GM10248 (cell line): ENCODE results near the gene ALG3.

ENCODE experiments used
- CTCF ChIA-PET: fragments of 300-600 bp; sonication (Branson Sonifier 250); formaldehyde crosslinking; extraction: SDS; loops from one replicate; lab custom pipeline; 2021; ENCODE audit warnings: antibody characterized with exemption; lab: Yijun Ruan, JAX
- POLR2A ChIA-PET: fragments of 350-650 bp; sonication (Branson Sonifier 250); formaldehyde crosslinking; extraction: SDS; loops from one replicate; lab custom pipeline; 2020; ENCODE audit warnings: antibody characterized with exemption; lab: Yijun Ruan, JAX
- DNase-seq: peaks from one replicate; pipeline ENCODE4 v3.0.0; 2012; ENCODE audit errors: extremely low spot score
- TF ChIP-seq, protein P1 (sequence below): IDR thresholded peaks from 2 replicates; pipeline ENCODE4 v1.5.1; 2012; ENCODE audit warnings: mild to moderate bottlenecking, low read depth; ENCODE audit errors: extremely low read depth, missing control alignments, control extremely low read depth

ALG3 gene

DNA sequence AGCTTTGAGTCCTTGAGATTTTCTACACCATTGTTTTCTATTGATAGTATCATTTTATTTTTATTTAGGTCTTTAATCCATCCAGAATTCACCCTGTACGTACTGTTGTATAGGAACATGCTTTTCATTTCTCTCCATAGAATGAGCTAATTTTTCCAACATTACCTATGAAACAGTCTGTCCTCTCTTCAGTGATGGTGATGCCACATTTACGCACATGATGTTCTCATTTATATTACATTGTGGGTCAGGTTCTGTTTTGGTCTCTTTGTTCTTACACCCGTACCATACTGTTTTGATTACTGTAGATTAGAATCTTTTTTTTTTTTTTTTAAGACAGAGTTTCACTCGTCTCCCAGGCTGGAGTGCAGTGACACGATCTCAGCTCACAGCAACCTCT, 37.0 kb downstream of the ALG3 start:
- no peak for DNase-seq
- CTCF ChIA-PET = interaction anchor here (1.8 to 17.3 kb wide), 2 partner anchors 15 to 30 kb away, joined by 4 to 160 read pairs; partner anchors contain the start of gene VWA5B2
- TF ChIP-seq, protein P1, sequence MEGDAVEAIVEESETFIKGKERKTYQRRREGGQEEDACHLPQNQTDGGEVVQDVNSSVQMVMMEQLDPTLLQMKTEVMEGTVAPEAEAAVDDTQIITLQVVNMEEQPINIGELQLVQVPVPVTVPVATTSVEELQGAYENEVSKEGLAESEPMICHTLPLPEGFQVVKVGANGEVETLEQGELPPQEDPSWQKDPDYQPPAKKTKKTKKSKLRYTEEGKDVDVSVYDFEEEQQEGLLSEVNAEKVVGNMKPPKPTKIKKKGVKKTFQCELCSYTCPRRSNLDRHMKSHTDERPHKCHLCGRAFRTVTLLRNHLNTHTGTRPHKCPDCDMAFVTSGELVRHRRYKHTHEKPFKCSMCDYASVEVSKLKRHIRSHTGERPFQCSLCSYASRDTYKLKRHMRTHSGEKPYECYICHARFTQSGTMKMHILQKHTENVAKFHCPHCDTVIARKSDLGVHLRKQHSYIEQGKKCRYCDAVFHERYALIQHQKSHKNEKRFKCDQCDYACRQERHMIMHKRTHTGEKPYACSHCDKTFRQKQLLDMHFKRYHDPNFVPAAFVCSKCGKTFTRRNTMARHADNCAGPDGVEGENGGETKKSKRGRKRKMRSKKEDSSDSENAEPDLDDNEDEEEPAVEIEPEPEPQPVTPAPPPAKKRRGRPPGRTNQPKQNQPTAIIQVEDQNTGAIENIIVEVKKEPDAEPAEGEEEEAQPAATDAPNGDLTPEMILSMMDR = no peak
- POLR2A ChIA-PET = no interaction called here

DNA sequence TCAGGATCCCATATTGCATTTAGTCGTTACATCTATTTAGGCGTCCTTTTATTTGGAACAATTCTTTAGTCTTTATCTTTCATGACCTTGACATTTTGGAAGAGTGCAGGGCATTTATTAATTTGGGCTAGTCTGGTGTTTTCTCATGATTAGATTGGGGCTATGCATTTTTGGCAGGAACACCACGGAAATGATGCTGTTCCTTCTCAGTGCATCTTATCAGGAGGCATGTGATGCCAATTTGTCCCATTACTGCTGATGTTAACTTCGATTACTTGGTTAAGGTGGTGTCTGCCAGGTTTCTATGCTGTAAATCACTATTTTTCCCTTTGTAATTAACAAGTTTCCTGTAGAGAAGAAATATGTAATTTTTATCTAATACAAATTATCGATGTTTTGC, 37.5 kb downstream of the ALG3 start:
- CTCF ChIA-PET = interaction anchor here (1.5 to 17.3 kb wide), 3 partner anchors 16 to 39 kb away, joined by 3 to 160 read pairs (median 4); partner anchors contain the start of genes EEF1AKMT4 and VWA5B2

DNA sequence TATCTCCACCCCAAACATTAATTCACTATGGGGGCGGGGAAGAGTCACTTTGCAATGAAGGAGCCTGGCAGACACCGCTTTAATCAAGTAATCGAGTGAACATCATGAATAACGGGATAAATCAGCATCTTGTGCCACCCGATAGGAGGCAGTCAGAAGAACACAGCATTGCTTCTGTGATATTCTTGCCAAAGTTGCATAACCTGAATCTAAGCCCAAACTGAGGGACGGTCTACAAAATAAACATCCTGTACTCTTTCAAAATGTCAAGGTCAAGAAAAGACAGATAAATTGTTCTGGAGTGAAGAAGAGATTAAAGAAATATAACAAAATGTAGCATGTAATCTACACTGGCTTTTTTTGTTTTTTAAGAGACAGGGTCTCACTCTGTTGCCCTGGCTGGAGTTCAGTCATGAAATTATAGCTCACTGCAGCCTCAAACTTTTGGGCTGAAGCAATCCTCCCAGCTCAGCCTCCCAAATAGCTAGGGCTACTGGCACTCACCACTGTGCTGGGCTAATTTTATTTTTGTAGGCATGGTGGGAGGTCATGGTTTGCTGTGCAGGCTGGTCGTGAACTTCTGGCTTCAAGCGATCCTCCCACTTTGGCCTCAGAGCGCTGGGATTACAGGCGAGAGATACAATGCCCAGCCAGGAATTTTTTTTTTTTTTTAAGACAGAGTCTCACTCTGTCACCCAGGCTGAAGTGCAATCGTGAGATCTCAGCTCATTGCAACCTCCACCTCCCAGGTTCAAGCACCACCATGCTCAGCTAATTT, 39.4 kb downstream of the ALG3 start:
- ChIA-PET POLR2A (no interaction called here), CTCF (interaction anchor here (17.3 kb wide), 1 partner anchor 18 kb away, joined by 160 read pairs; the partner anchor contains the start of gene VWA5B2)
- TF ChIP-seq, protein P1 = no peak
- DNase-seq = no peak

More for the DNA sequence above, 37.5 kb downstream of the ALG3 start:
- TF ChIP-seq, protein P1 = no peak
- no peak for DNase-seq
- POLR2A ChIA-PET = no interaction called here

DNA sequence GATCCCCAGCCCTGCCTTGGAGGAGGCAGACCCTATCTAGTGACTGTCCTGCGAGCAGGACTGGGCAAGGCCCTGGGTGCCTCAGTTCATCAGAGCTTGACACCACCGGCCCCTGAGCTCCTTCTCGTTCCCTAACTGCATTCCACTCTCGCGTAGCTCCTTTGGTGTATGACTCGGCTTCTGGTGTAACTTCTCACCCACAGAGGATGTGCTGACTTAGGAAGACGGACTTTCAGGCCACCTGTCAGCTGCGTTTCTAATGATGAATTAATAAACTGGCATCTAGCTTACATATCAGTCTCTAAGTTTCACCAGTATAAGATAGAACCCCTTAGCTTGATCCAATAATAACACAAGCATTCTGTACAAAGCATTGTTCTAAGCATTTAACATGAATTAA, 45.2 kb downstream of the ALG3 start:
- TF ChIP-seq, protein P1 = no peak
- no peak for DNase-seq
- POLR2A ChIA-PET = no interaction called here
- CTCF ChIA-PET = interaction anchor here (0.9 to 17.3 kb wide), 2 partner anchors 23 to 46 kb away, joined by 3 to 160 read pairs; partner anchors contain the start of genes EEF1AKMT4 and VWA5B2

DNA sequence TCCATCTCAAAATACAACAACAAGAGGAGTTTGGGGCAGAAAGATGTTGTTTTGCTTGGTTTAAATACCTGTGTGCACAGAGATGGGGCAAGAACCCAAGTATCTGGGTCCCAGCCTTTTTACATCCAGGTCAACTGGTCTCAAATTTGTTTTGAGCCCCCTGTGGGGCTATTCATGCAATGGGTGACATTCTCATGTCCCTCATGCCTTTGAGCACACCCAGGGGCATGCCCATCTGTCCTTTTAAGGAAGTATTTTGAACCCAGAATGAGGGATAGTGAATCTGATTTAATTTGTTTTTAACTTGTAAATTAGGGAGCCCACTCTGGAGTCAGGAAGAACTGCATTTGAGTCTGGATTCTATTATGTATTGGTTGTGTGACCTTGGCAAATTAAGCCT, 47.9 kb downstream of the ALG3 start:
- TF ChIP-seq, protein P1 = no peak
- DNase-seq = no peak
- CTCF ChIA-PET = interaction anchor here (4.4 kb wide), 1 partner anchor 27 kb away, joined by 17 read pairs; no protein-coding TSS in a partner anchor
- POLR2A ChIA-PET = no interaction called here

DNA sequence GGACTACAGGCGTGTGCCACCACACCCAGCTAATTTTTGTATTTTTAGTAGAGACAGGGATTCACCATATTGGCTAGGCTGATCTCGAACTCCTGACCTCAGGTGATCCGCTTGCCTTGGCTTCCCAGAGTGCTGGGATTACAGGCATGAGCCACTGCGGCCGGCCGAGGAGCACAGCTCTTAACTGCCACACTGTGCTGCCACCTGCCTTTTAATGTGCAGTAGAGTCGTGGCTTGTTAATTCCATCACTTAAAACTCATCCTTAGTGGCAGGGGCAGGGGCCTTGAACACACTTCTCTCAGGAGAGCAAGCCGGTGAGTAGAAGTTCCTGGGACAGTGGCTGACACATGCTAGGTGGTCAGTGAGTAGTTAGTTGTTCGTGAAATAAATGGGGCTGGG, 50.3 kb downstream of the ALG3 start:
- POLR2A ChIA-PET = interaction anchor here (0.5 to 1.0 kb wide), 4 partner anchors 13 to 97 kb away, joined by 3 to 10 read pairs (median 4); partner anchors contain the start of gene ABCF3
- CTCF ChIA-PET = interaction anchor here (0.8 to 4.4 kb wide), 3 partner anchors 29 to 71 kb away, joined by 3 to 17 read pairs (median 7); partner anchors contain the start of gene EEF1AKMT4
- DNase-seq = no peak
- TF ChIP-seq, protein P1 = no peak
